EL (cell line): ENCODE measurements around the gene LSAMP.

Experiments used
- DNase-seq: peaks from one replicate; pipeline ENCODE4 v3.0.0-alpha.2; 2016

The LSAMP gene

DNA sequence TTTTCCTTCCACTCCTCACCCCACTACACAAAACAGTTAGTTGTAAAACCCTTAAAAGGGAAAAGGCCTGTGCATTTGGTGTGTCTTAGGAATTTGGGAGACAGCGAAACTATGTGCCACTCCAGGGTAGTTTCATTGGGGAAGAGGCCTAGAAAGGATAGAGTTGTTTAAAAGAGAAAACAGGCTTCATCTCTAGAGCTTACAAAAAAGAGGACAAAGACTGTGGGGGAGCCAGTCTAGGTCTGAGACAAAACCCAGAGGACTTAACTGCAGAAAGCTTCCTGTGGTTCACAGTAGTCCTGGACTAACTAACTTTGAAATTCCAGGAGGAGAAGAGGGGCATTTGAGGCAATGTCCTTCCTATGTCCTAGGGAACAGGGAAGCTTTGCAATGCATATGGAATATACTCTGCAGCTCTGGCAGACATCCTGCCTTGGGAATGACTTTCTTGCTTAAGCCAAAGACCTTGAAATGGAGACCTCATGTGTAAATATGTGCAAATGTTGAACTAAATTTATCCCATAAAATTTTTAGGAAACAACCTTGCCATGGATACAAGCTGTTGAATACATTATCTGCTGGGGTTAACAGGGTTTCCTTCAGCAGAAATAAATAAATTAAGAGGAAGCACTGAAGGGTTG lies 159.4 kb downstream of the LSAMP start:
- DNase-seq = no peak

DNA sequence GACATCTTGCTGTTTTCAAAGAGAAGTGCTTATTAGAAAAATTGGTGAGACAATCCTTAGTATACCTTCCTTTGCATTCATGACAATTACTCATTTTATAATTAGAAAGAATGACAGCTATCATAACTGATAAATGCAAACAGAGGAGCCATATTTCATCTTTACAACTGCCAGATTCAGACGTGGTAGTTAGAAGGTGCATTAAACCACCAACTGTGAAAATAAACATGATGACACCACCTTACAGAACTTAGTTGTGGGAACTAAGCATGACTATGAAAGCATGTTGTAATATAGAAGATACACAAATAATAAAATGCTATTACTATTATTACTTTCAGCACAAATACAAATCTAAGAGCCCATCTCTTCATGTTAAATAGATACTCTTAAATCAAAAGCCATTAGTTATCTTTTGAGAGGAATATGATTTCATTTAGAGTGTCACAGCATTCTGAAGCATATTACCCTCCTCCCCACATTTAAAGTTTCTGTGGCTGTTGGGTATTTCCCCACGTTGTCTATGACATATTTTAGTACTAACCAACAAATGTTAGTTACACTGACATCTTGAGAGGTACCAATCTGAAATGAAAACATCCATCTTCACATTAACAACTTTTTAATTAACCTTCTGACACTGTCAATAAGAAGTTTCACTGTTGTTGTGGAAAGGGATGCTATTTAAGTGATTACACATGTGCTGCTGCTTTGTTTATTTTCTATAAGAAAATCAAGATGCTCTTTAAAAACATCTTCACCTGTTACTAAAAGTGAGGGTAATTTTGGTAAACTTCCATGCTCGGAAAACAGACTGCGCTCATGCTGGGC lies 163.8 kb downstream of the LSAMP start:
- no peak for DNase-seq

GRCh38 chr3:116280130-116280740 lies 165.1 kb downstream of the LSAMP start:
- no peak for DNase-seq

GRCh38 chr3:116276675-116277074 lies 168.6 kb downstream of the LSAMP start:
- no peak for DNase-seq

- no peak for DNase-seq
Measured at GRCh38 chr3:116270056-116270455, 175.2 kb downstream of the LSAMP start.

GRCh38 chr3:116267116-116267515 lies 178.2 kb downstream of the LSAMP start:
- DNase-seq = no peak

- no peak for DNase-seq
Measured at GRCh38 chr3:116265976-116266584, 179.2 kb downstream of the LSAMP start.

DNA sequence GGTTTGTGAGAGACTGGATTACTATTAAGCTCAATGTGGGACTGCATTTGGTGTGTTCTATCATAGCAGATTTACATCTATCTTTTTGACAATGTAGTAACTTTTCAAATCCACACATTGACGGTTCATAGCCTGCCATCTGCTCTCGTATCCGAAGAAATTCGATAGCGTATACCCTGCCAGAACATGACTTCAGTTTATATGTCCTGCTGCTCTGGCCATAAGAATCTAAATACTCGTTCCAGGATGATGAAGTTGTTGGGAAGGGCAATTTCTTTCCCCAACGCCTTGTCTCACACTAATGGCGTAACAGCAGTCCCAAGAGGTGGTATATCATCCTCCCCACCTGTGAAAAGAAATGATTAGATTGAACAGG lies 180.0 kb downstream of the LSAMP start:
- DNase-seq = no peak

- no peak for DNase-seq
Measured at GRCh38 chr3:116264546-116265319, 180.6 kb downstream of the LSAMP start.

- no peak for DNase-seq
Measured at GRCh38 chr3:116263842-116264545, 181.3 kb downstream of the LSAMP start.

GRCh38 chr3:116260491-116260890 lies 184.8 kb downstream of the LSAMP start:
- DNase-seq = no peak

DNA sequence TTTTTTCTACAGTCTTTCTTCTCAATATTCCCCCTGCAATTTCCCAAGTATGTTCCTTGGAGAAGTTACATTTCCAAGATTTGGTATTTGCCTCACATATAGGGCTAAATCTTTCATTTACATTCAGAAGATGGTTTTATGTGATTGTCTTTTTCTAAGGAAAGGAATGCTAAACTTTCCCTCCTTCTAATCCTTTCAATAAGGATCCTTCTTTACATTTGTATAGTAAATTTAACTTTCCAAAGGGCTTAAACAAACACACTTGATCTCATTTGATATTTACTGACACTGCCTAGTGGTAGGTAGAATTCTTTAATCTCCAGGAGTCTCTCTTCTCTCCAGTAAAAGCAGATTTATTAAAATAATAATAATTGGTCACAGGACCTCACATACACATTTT lies 185.3 kb downstream of the LSAMP start:
- DNase-seq = no peak

- DNase-seq = no peak
Measured at GRCh38 chr3:116256843-116257485, 188.3 kb downstream of the LSAMP start.

GRCh38 chr3:116254541-116254940 lies 190.7 kb downstream of the LSAMP start:
- DNase-seq = no peak

DNA sequence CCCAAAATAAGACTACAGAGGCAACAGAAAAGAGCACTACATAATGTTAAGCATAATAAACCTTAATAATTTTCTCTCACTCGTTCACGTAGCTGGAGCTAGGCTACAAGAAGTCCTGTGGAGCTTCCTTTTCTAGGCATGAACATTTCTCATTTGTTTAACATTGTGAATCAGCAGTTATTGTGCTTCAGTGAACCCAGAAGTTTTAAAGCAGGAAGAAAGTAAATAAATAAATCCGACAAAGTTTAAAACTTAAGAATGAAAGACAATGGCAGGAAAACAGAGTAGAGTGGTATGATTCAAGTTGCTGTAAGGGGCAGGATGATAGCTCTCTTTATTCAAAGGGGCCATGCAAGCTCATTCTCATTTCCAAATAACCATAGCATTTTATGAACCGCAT lies 191.8 kb downstream of the LSAMP start:
- no peak for DNase-seq

- no peak for DNase-seq
Measured at GRCh38 chr3:116247605-116248004, 197.7 kb downstream of the LSAMP start.

GRCh38 chr3:116246406-116246980 lies 198.8 kb downstream of the LSAMP start:
- no peak for DNase-seq

- DNase-seq = no peak
Measured at GRCh38 chr3:116242825-116243224, 202.5 kb downstream of the LSAMP start.

DNA sequence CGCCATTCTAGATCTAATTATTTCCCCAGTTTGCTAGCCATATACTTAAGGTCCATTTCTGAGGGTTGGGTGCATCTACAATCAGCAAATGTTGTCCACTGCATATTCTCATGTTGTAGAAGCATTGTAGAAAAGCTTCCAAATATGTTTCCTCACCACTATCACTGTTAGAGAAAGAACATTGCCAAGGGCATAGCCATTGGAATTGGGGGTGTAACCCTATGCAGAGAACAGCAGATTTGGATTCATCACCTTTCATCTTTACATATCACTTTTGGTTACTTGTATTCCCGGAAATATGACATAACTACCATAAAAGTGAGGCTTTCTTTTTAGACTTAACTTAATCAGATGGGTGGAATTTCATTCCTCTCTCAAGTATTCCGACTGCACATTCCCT lies 203.6 kb downstream of the LSAMP start:
- DNase-seq = no peak

DNA sequence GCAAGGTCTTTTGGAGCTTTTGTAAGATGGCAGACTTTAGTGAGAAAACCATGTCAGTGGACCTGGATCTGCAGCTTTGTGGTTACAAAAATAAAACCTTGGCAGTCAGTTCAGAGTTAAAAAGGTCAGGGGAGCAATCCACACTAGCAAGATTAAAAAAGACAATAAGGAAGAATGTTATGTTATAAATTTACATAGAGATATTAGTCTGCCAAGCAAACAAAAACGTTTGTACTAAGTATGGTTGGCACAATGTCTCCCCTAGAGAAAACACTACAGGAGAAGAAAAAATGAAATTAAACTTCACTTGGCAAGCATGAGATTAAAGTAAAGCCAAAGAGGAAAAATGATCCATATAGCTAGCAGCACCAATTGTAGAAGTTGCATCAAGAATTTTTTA lies 205.0 kb downstream of the LSAMP start:
- no peak for DNase-seq

DNA sequence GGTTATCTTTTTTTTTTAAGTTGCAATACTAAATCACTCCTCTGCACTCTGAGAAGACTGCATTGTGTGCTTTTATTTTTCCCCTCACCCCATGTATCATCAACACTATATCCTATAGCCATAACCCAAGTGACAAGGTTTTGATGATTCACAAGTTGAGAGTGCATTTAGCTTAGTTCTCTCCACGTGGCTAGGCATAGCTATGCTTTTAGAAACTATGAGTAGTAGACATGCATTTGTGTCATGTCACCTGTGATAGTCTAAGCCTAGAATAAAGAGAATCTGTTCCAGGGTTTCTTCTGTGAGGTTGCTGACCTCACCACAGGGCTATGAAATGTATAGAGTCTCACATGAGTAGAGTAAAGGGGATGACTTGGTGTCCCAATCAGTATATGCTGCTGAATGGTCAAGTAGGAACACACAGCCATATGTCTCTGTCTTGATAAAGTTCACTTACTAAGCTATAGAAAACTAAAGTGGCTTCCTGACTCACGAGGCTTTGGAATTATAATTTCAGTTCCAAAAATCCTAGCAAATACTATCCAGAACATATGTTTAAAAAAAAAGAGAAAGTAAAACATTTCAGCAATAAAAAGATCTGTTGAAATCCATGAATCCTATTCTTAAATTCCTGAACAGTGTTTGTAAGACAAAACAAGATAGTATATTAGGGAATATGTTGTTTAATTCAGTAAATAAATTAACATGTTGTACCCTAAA lies 206.3 kb downstream of the LSAMP start:
- DNase-seq = no peak
